ACHN (cell line): ENCODE data around the gene ZNRD2.

Source experiments
- DNase-seq: peaks from one replicate; pipeline ENCODE4 v3.0.0-alpha.2; 2015
- in situ Hi-C: cut with HindIII; loops from 2 replicates; pipeline ENCODE4 v1.10.0; 2017; ENCODE audit warnings: low sequenced_read_pairs, low pct_ligation_motif_present, low pct_unique_long_range_greater_than_20kb

The ZNRD2 gene

DNA sequence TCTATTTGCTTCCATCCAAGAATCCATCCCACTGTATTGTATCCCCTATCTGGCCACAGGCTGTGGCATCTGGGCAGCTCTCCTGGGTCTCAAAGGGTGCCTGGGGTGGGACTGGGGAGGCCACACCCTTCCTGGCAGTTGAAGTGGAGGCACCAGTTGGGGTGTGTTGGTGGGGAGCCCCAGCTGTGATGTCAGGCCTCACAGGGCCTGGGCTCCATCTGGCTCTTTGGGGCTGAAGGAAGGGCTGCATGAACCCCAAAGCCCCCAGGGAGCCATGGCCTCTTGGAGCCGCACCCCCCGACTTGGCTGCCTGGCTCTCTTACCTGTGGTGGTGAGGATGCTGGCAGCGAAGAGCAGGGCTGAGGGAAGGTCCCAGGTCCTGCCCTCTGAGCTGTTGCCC is 24.9 kb downstream of the ZNRD2 start:
- no peak for DNase-seq
- in situ Hi-C loops = no loop called here

GRCh38 chr11:65595543-65596281 is 25.4 kb downstream of the ZNRD2 start, which contains the start of gene KCNK7:
TSS of gene KCNK7 (minus strand) at chr11:65595800. CDS start at chr11:65595772, 28 bp downstream.
- DNase-seq = no peak
- in situ Hi-C loops = no loop called here

DNA sequence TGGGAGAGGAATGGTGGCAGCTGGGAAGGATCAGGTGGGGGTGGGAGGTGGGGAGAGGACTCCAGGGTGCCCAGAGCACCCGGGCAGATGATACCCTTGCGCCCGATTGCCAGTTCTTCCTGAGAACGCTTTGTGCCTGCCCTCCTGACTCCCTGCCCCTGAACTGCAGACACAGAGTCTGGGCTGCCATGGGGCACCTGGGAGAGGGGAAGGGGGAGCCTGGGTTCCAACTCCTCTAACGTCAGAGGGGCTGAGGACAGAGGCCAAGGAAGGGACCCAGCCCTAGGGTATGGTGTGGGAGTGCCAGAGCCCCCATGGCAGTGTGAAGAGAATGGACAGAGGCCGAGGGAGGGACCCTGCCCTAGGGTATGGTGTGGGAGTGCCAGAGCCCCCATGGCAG is 26.2 kb downstream of the ZNRD2 start:
- no peak for DNase-seq
- in situ Hi-C loops = no loop called here

GRCh38 chr11:65598258-65598699 is 28.0 kb downstream of the ZNRD2 start:
- DNase-seq = no peak
- in situ Hi-C loops = no loop called here

DNA sequence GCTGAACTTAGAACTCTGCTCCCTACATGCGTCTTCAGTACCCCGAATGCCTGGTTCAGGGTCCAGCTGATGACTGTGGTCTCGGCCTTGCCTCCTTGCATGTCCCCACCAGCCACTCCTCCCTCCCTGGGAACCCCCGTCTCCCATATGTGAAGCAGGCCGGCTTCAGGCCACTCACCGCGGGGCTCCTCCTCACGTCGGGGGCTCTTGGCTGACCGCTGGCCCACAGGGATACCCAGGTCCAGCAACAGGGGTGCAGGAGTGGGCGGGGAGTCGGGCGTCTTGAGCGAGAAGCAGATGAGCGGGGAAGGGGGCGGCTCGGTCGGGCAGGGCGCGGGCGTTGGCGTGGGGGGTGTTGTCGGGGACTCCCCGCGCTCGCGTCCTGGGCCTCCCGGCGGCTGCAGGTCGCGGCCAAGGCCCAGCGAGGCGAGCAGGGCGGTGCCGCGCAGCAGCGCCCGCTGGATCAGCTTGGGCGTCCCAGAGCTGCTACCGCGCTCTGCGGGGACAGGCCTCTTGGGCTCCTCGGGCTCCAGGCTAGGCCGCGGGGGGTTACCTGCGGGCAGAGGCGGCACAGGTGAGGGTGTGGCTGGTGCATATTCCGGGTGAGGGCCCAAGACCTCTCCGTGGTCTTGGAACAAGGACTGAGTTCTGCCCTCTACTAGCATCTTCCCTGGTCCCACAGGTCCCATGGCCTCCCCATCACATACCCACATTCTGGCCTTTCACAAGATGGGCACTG is 29.1 kb downstream of the ZNRD2 start:
- DNase-seq = no peak
- in situ Hi-C loops = no loop called here

GRCh38 chr11:65599955-65600246 is 29.6 kb downstream of the ZNRD2 start:
- no peak for DNase-seq
- in situ Hi-C loops = no loop called here

DNA sequence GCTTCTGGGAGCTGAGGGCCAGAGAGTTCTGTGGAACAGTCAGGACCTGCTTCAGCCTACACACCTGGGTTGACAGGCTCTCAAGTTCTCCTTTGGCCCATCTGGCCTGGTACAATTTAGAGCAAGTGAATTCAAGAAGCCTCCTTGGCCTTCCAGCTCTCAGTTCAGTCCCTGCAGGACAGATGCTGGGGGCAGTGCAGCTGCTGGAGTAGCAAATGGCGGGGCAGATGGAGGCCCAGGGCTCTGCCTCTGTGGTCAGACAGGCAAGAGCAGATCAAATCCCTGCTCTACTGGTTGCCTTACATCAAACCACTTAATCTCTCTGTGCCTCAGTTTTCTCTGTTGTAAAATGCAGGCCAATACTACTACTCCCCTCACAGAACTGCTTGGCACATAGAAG is 34.0 kb downstream of the ZNRD2 start:
- in situ Hi-C loops = no loop called here
- DNase-seq = no peak

DNA sequence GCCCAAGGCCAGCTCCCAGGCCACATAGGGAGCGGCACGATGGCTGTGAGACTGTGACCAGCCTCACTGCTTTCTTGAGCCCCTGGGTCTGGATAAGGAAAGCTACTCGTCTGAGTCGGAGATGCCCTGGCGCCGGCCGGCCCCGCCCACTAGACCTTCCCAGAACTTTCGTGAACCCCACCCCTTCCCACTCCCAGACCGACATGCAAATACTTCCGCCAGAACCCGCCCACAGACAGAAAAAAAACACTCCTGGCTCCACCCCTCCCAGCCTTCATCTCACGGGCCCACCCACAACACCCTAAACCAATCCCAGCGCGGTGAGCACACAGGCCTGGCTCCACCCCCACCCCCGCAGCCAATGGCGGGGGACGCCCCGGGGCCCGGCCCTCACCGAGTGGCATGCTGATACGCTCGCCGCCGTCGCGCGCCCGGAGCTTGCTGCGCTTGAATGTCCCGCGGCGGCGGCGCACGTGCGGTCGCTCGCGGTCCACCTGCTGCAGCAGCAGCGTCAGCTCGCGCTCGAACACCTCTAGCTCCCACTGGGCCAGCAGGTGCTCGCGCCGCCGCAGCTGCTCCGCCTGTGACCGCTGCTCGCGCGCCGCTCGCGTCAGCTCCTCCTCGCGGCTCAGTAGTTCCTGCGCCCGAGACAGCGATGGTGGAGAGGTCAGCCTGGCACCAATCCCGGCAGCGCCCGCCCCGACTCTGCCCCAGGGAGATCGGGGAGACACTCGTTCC is 36.8 kb downstream of the ZNRD2 start:
- peak; percentile 14 for DNase-seq
- in situ Hi-C loops = no loop called here

GRCh38 chr11:65607614-65608426 is 37.5 kb downstream of the ZNRD2 start:
- no peak for DNase-seq
- in situ Hi-C loops = no loop called here

- in situ Hi-C loops = no loop called here
- no peak for DNase-seq
Observed at GRCh38 chr11:65609229-65609628, 39.0 kb downstream of the ZNRD2 start.

DNA sequence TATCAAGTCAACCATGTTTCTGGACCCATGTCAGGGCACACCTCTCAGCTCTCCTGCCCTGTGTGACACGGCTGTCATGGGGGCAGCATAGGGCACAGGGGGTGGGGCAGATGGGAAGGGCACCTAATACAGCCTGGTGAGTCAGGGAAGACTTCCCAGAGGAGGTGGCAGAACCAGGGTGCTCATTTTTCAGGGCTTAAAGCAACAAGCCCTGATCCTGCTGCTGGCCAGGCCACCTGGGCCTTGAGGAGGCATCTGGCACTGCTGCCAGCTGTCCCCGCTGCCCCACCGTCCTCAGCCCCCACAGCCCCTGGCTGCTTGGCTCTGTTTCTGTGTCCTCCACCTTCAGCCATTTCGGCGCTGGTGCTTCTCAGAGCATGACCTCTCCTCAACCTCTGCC is 39.4 kb downstream of the ZNRD2 start:
- no peak for DNase-seq

DNA sequence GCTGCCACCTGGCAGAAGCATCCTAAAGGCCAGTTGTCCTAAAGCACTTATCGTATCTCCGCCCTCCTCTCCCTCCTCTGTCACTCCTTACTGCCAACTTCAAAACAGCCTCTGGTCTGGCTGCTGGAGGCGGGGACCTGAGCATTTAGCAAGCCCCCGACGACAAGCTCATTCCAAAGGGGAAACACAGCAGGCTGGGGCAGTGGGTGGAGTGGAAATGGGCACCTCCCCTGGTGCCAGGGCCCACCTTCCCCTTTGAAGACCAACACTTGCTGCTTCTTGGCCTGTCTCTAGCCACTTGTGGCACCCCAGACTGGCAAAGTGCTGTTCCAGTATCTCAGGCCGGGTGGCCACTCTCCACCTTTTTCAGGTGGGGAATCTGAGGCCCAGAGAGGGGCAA is 40.1 kb downstream of the ZNRD2 start:
- in situ Hi-C loops = no loop called here
- DNase-seq = no peak

More for the DNA sequence above, 39.4 kb downstream of the ZNRD2 start:
- in situ Hi-C loops = no loop called here

GRCh38 chr11:65611028-65611757 is 40.9 kb downstream of the ZNRD2 start:
- DNase-seq = no peak
- in situ Hi-C loops = no loop called here

DNA sequence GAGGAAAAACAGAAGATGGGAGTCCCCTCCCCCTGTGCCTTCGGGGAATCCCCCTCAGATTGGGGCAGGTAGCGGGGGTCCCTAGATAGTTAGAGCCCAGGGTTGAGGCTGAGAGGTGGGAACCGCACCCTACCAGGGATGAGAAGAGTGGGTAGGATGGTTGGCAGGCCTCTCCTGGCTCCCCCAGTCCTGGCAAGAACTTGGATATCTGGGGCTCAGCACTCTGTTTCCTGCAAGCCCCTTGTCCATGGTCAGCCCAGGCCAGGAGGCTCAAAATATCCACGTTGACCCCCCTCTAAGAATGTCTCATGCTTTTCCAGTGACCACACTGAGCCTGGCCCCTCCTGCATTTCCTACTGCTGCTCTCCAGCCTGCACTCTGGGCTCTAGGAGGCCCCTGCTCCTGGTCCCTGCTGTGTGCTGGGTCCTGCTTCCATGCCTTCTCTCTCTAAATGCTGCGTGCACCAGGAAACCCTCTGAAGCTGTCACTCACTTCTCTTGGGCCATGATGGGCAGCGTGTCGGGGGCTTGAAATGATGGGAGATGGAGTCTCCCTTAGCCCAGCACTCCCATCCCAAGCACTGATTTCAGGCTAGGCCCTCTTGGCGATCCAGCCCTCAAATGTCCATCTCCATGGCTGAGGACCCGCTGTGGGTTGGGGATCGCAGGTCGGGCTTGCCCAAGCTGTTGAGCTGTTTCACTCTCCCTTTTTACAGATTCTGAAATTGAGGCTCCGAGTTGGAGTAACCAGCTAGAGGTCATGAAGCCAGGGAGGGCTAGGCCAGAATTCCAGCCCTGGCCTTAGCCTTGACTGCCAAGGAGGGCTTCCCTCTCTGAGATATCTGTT is 41.7 kb downstream of the ZNRD2 start:
- no peak for DNase-seq
- in situ Hi-C loops = no loop called here

- DNase-seq = no peak
- in situ Hi-C loops = no loop called here
Observed at GRCh38 chr11:65612691-65613090, 42.4 kb downstream of the ZNRD2 start.

DNA sequence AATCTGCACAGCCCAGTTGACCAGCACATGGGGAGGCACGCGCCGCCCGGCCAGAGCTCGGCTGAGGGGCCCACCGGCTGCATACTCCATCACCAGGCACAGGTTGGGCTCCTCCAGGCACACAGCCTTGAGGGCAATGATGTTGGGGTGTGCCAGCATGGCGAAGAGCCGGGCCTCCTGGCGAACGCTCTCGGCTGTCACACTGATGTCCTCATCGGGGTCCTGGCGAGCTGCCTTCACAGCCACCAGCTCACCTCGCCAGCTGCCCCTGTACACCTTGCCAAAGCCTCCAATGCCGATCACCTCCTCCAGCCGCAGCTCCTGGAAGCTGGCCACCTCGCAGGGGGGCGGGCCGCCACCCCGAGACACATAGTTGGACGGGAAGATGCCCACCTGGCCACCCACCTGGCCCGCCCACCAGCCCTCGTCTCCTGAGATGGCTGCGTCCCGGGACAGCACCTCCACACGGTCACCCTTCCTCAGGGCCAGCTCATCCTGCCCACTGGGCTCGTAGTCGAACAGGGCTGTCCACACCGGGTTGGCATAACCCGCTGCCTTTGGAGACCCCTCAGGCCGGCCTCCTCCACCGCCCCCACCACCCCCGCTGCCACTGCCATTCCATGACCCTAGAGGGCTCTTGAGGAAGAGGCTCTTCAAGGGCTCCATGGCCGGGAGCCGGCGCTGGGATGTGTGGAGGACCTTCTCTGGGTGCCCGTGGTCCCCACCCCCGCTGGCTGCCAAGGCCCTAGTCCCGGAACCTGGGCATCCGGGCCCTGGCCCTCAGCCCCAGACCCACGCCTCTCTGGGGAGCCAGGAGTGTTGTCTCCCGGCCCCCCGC is 43.0 kb downstream of the ZNRD2 start:
- in situ Hi-C loops = no loop called here
- peak; percentile 11 for DNase-seq
